ENCODE results near the gene BMPR1A. TPM values are rescaled to one million over a fixed set of nuclear protein-coding genes. Genes with fewer than 3 reads are reported as not detected.

Gene BMPR1A
- total RNA-seq, 1 experiment from 2014 or later, result 94.3 TPM

GRCh38 chr10:86747796-86748581, 8.4 kb upstream of the BMPR1A start:
- H3K27me3 ChIP-seq (ENCODE audit: control insufficient read depth, insufficient read depth, low read length), result no peaks in the 10 kb centered on the region
- CTCF ChIA-PET, result no interaction called here
- H3K27ac ChIP-seq (ENCODE audit: low read length), result no peak overlapping the region
- POLR2A ChIA-PET, result interaction anchor here (0.5 kb wide), 1 partner anchor 64 kb away, joined by 4 read pairs; no protein-coding TSS in a partner anchor
- no TSS peak for BruUV-seq (replicated peaks)
- H3K9me3 ChIP-seq (ENCODE audit: control insufficient read depth, insufficient read depth, low read depth, low read length), result no peaks in the 10 kb centered on the region
- no peak overlapping the region for H3K4me3 ChIP-seq (ENCODE audit: low read depth in 2 of 2, low read length in 2 of 2)
- no peak for TF ChIP-seq REST (IDR thresholded peaks at IDR 0.05; ENCODE audit: insufficient read depth in 1 of 2, low read depth in 2 of 2, low read length in 1 of 2)
- no peak for TF ChIP-seq SIN3A (IDR thresholded peaks at IDR 0.05; ENCODE audit: borderline replicate concordance, insufficient read depth, low read depth, low read length)
- TF ChIP-seq POLR2AphosphoS5 (IDR thresholded peaks at IDR 0.05; ENCODE audit: low read depth, low read length), result no peak
- no peak for TF ChIP-seq CTCF (IDR thresholded peaks at IDR 0.05)
- no peak for TF ChIP-seq TCF7L2 (IDR thresholded peaks at IDR 0.05; ENCODE audit: low read depth, low read length)
- DNase-seq (ENCODE audit: low read depth, low spot score) (no peak), ATAC-seq (no peak)
- intact Hi-C loops (cut with micrococcal nuclease; ENCODE audit: unreplicated experiment) (no loop called here), in situ Hi-C loops (cut with HindIII; ENCODE audit: low pct_unique_long_range_greater_than_20kb, low sequenced_read_pairs) (no loop called here)
- no peaks in the 10 kb centered on the region for H3K36me3 ChIP-seq (ENCODE audit: control insufficient read depth, insufficient read depth, low read length)
- H3K4me1 ChIP-seq (ENCODE audit: control insufficient read depth, insufficient read depth, low read length), result no peaks in the 10 kb centered on the region; the same call in 1 of the 2 replicates

- TF ChIP-seq REST (IDR thresholded peaks at IDR 0.05; ENCODE audit: insufficient read depth in 1 of 2, low read depth in 2 of 2, low read length in 1 of 2) (no peak), SIN3A (IDR thresholded peaks at IDR 0.05; ENCODE audit: borderline replicate concordance, insufficient read depth, low read depth, low read length) (no peak), CTCF (IDR thresholded peaks at IDR 0.05) (no peak), POLR2AphosphoS5 (IDR thresholded peaks at IDR 0.05; ENCODE audit: low read depth, low read length) (no peak), TCF7L2 (IDR thresholded peaks at IDR 0.05; ENCODE audit: low read depth, low read length) (no peak)
- peaks cover 6% of the 10 kb centered on the region for H3K4me1 ChIP-seq (ENCODE audit: control insufficient read depth, insufficient read depth, low read length)
- ChIA-PET CTCF (no interaction called here), POLR2A (no interaction called here)
- no peaks in the 10 kb centered on the region for H3K27me3 ChIP-seq (ENCODE audit: control insufficient read depth, insufficient read depth, low read length)
- no peak overlapping the region for H3K4me3 ChIP-seq (ENCODE audit: low read depth in 2 of 2, low read length in 2 of 2)
- intact Hi-C loops (cut with micrococcal nuclease; ENCODE audit: unreplicated experiment), result no loop called here
- no TSS peak for BruUV-seq (replicated peaks)
- no peaks in the 10 kb centered on the region for H3K36me3 ChIP-seq (ENCODE audit: control insufficient read depth, insufficient read depth, low read length)
- in situ Hi-C loops (cut with HindIII; ENCODE audit: low pct_unique_long_range_greater_than_20kb, low sequenced_read_pairs), result no loop called here
- ATAC-seq, result no peak
- H3K27ac ChIP-seq (ENCODE audit: low read length), result no peak overlapping the region
- H3K9me3 ChIP-seq (ENCODE audit: control insufficient read depth, insufficient read depth, low read depth, low read length), result no peaks in the 10 kb centered on the region
- no peak for DNase-seq (ENCODE audit: low read depth, low spot score)
These were observed 6.6 kb upstream of the BMPR1A start for GRCh38 chr10:86749854-86750253.

Measured in Panc1 (cell line).